Transverse colon (tissue), 4 donors: ENCODE results near the gene TMED1.

Experiments used
- CTCF ChIP-seq, 5 experiments: fragments of 200-600 bp in 3 of 5; fragments of 450-650 bp in 2 of 5; sonication (generic) in 3 of 5; IDR thresholded peaks; 1 replicate in 2 of 5; 2 replicates in 3 of 5; pipeline ENCODE4 v1.5.1; 2016 to 2017; ENCODE audit warnings: antibody characterized with exemption in 5 of 5, inconsistent platforms in 3 of 5, mild to moderate bottlenecking in 2 of 5, moderate library complexity in 1 of 5
- EP300 ChIP-seq: sonication (generic); formaldehyde crosslinking; IDR thresholded peaks from one replicate; pipeline ENCODE4 v1.6.1; 2017; ENCODE audit warnings: antibody characterized with exemption, low read depth
- POLR2A ChIP-seq: fragments of 450-650 bp; IDR thresholded peaks from one replicate; pipeline ENCODE4 v1.6.1; 2016; ENCODE audit warnings: antibody characterized with exemption, mild to moderate bottlenecking, moderate library complexity
- POLR2AphosphoS5 ChIP-seq, 3 donors: sonication (generic); formaldehyde crosslinking; IDR thresholded peaks; one replicate each; pipeline ENCODE4 v1.6.1; 2016; ENCODE audit warnings: antibody characterized with exemption in 3 of 3

GRCh38 chr19:10784257-10784656 is 51.8 kb downstream of the TMED1 start:
- TF ChIP-seq CTCF (IDR thresholded peaks at IDR 0.05) (no peak), POLR2AphosphoS5 (IDR thresholded peaks at IDR 0.05) (no peak), EP300 (no peak), POLR2A (no peak)
